Loucy (cell line): Measurements from ENCODE around the gene ARHGAP24.

Experiments
- H2AFZ ChIP-seq: fragments of 200-600 bp; sonication (generic); 2 replicates; pipeline ENCODE4 v1.6.0; 2016; ENCODE audit warnings: antibody characterized with exemption, mild to moderate bottlenecking, low read length, moderate library complexity
- H3F3A ChIP-seq: fragments of 200-600 bp; 2 replicates; pipeline ENCODE4 v1.6.0; 2016; ENCODE audit warnings: antibody characterized with exemption, low read depth, mild to moderate bottlenecking
- H3K27me3 ChIP-seq: fragments of 200-600 bp; sonication (generic); 2 replicates; pipeline ENCODE4 v1.6.1; 2014; ENCODE audit warnings: low read length, mild to moderate bottlenecking; ENCODE audit not compliant: insufficient read depth, poor library complexity, severe bottlenecking
- H3K36me3 ChIP-seq: fragments of 200-600 bp; sonication (generic); 2 replicates; pipeline ENCODE4 v1.6.1; 2016; ENCODE audit warnings: low read length; ENCODE audit not compliant: insufficient read depth
- H3K4me1 ChIP-seq: fragments of 200-600 bp; sonication (generic); 2 replicates; pipeline ENCODE4 v1.5.1; 2014; ENCODE audit warnings: low read length, mild to moderate bottlenecking; ENCODE audit not compliant: insufficient read depth, poor library complexity, severe bottlenecking
- H3K4me2 ChIP-seq: fragments of 200-600 bp; sonication (generic); 2 replicates; pipeline ENCODE4 v1.6.0; 2014; ENCODE audit warnings: antibody characterized with exemption, low read length, low read depth, mild to moderate bottlenecking; ENCODE audit not compliant: poor library complexity, severe bottlenecking
- H3K4me3 ChIP-seq: fragments of 200-600 bp; sonication (generic); 2 replicates; pipeline ENCODE4 v1.5.1; 2014; ENCODE audit warnings: low read length, mild to moderate bottlenecking, mixed read lengths; ENCODE audit not compliant: poor library complexity, severe bottlenecking
- H3K79me2 ChIP-seq: fragments of 200-600 bp; sonication (generic); 2 replicates; pipeline ENCODE4 v1.6.1; 2014; ENCODE audit warnings: low read length; ENCODE audit not compliant: insufficient read depth
- H3K9ac ChIP-seq: fragments of 200-600 bp; sonication (generic); 2 replicates; pipeline ENCODE4 v1.6.0; 2014; ENCODE audit warnings: mild to moderate bottlenecking, low read depth, low read length, moderate library complexity; ENCODE audit not compliant: poor library complexity, severe bottlenecking
- H3K9me2 ChIP-seq: fragments of 200-600 bp; sonication (generic); replicated peaks from 2 replicates; pipeline ENCODE4 v1.6.1; 2016; ENCODE audit warnings: low read depth, low read length, mixed read lengths
- H3K9me3 ChIP-seq: fragments of 200-600 bp; sonication (generic); 2 replicates; pipeline ENCODE4 v1.6.1; 2014; ENCODE audit warnings: mild to moderate bottlenecking, antibody characterized with exemption, low read length, low read depth; ENCODE audit not compliant: insufficient read depth
- H4K20me1 ChIP-seq: fragments of 200-600 bp; sonication (generic); 2 replicates; pipeline ENCODE4 v1.6.0; 2014; ENCODE audit warnings: antibody characterized with exemption, low read length, mild to moderate bottlenecking; ENCODE audit not compliant: insufficient read depth, poor library complexity, severe bottlenecking
- EZH2phosphoT487 ChIP-seq: fragments of 200-600 bp; IDR thresholded peaks from 2 replicates; pipeline ENCODE4 v1.6.1; 2018; ENCODE audit warnings: antibody characterized with exemption, mild to moderate bottlenecking, moderate library complexity, borderline replicate concordance
- TF ChIP-seq, protein P1 (sequence below): fragments of 200-600 bp; sonication (generic); conservative IDR thresholded peaks from 2 replicates; pipeline ENCODE4 v1.5.1; 2014; ENCODE audit warnings: mild to moderate bottlenecking, antibody characterized with exemption, low read length

Gene ARHGAP24

DNA sequence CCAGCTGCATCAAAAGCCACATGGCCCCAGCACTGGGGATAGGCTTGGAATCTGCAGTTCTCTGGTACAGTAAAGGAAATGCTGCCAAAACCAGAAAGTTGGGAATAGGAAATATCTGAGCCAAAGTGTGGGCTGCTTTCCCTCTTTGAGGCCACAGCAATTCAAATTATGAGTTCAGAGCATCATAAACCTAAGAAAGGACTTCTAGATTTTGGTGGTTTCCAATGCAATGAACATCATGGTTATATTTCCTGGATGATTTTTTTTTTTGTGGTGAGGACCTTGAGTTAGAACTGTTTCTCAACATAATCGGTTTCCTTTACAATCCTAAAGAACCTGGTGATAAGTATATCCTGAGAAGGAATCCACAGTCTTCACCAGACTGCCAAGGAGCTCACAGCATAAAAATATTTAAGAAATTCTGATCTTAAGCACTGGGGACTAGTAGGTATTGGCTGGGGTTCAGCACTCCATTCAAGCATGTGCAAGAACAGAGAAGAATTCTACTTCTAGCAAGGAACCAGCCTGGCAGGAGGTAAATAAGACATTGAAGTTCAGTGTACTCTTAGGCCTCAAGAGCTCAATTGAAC lies 29.8 kb upstream of the ARHGAP24 start:
- Histone ChIP-seq H3K79me2 (no peaks in the 10 kb centered on the region), H3K4me3 (no peak overlapping the region), H3F3A (no peaks in the 10 kb centered on the region), H3K27me3 (no peaks in the 10 kb centered on the region), H3K36me3 (no peaks in the 10 kb centered on the region), H3K4me2 (no peak overlapping the region), H4K20me1 (no peaks in the 10 kb centered on the region), H3K9me2 (no peaks in the 10 kb centered on the region), H2AFZ (no peak overlapping the region), H3K9me3 (no peaks in the 10 kb centered on the region), H3K9ac (no peak overlapping the region), H3K4me1 (no peaks in the 10 kb centered on the region)
- TF ChIP-seq, protein P1, sequence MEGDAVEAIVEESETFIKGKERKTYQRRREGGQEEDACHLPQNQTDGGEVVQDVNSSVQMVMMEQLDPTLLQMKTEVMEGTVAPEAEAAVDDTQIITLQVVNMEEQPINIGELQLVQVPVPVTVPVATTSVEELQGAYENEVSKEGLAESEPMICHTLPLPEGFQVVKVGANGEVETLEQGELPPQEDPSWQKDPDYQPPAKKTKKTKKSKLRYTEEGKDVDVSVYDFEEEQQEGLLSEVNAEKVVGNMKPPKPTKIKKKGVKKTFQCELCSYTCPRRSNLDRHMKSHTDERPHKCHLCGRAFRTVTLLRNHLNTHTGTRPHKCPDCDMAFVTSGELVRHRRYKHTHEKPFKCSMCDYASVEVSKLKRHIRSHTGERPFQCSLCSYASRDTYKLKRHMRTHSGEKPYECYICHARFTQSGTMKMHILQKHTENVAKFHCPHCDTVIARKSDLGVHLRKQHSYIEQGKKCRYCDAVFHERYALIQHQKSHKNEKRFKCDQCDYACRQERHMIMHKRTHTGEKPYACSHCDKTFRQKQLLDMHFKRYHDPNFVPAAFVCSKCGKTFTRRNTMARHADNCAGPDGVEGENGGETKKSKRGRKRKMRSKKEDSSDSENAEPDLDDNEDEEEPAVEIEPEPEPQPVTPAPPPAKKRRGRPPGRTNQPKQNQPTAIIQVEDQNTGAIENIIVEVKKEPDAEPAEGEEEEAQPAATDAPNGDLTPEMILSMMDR = no peak
- TF ChIP-seq EZH2phosphoT487 = no peak

DNA sequence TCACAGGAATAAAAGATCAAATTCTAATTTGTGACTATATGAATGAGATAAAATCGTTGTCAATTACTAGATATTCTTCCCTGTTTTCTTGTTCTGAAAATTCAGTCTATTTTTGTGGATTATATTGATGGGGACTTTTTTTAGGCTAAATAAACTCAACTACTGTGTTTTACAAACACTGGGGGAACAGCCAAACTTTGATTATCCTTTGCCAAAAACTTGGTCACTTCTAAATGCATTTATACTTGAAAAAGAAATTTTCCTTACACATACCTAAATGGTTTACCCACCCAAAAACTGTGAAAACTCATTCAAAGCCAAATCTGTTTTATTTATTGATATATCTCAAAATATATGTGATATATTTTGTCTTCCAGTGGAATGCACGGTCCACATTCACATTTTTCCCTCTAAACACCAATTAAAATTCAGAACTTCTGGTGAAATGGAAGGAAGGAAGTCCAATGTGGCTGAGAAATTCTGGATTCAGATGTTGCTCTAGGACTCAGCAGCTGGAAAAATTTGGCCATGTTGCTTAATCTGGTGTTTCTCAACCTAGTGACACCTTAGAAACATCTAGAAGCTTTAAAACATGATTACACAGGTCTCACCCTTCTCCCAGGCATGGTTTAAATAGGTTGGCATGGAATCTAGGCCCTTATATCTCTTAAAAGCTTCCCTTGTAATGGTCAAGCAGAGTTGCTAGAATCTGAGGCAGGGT lies 28.6 kb upstream of the ARHGAP24 start:
- Histone ChIP-seq H3F3A (no peaks in the 10 kb centered on the region), H3K36me3 (no peaks in the 10 kb centered on the region), H3K4me3 (no peak overlapping the region), H3K9ac (no peak overlapping the region), H3K79me2 (no peaks in the 10 kb centered on the region), H3K27me3 (no peaks in the 10 kb centered on the region), H3K9me3 (no peaks in the 10 kb centered on the region), H3K9me2 (no peaks in the 10 kb centered on the region), H4K20me1 (no peaks in the 10 kb centered on the region), H3K4me2 (no peak overlapping the region), H3K4me1 (no peaks in the 10 kb centered on the region), H2AFZ (no peak overlapping the region)
- TF ChIP-seq, protein P1 = no peak
- no peak for TF ChIP-seq EZH2phosphoT487

DNA sequence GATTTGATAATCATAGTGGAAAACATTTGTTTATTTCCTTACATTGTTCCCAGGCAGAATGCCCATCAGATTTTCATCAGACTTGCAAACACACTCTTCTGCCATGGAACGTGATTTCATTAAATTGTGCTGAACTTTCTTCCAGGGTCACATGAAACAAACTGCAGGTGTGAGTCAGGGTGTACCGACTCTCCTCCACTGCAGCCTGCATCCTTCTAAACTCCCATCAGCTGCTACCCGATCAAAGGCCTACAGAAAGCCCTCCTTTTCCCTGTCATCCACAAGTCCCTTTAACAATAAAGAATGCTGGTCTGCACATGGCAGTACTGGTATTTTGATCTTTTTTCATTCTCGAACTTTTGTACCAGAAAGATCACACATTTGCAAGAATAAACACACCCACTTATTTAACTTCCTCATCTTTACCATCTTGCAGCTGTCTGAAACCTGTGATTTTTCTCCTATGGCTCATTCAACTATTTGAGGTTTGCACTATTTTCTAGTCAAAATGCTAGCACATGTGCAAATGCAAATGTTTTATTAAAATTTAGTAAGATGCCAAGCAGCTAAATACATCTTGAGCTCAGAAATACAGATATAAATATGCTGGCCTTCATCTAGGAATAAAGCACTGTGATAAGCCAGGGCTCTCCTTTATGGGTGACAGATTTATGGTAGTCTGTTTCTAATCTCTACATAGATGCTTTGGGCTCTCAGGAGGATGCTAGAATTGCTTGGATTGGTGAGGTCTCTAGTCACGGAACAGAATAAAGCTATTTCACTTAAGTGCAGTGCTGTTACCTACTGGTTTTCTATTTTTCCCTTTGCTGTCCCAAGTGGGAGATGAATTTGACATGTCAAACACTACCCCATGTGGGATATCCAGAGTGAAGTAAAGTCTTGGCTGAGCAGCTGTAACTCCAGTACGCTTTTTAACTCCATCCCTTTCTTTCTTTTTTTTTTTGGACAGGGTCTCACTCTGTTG lies 25.8 kb upstream of the ARHGAP24 start:
- no peak overlapping the region for H3K9ac ChIP-seq
- H3K4me2 ChIP-seq = no peak overlapping the region
- H3K36me3 ChIP-seq = no peaks in the 10 kb centered on the region
- no peak overlapping the region for H3K4me3 ChIP-seq
- no peak overlapping the region for H2AFZ ChIP-seq
- no peaks in the 10 kb centered on the region for H3K79me2 ChIP-seq
- no peaks in the 10 kb centered on the region for H3K9me2 ChIP-seq
- H3F3A ChIP-seq = no peaks in the 10 kb centered on the region
- no peaks in the 10 kb centered on the region for H3K27me3 ChIP-seq
- H4K20me1 ChIP-seq = no peaks in the 10 kb centered on the region
- no peak for TF ChIP-seq EZH2phosphoT487
- TF ChIP-seq, protein P1 = no peak
- no peaks in the 10 kb centered on the region for H3K9me3 ChIP-seq
- no peaks in the 10 kb centered on the region for H3K4me1 ChIP-seq
